ENCODE results near the gene NFASC. TPM values are rescaled to one million over a fixed set of nuclear protein-coding genes. Genes with fewer than 3 reads are reported as not detected.

NFASC gene
- total RNA-seq, result under 0.01 and 1.4 TPM in 2 replicates

GRCh38 chr1:204870160-204870912 lies at the start of gene NFASC:
NFASC (plus strand) TSS chr1:204870862; CDS start chr1:204944316, 73,454 bp downstream.

DNA sequence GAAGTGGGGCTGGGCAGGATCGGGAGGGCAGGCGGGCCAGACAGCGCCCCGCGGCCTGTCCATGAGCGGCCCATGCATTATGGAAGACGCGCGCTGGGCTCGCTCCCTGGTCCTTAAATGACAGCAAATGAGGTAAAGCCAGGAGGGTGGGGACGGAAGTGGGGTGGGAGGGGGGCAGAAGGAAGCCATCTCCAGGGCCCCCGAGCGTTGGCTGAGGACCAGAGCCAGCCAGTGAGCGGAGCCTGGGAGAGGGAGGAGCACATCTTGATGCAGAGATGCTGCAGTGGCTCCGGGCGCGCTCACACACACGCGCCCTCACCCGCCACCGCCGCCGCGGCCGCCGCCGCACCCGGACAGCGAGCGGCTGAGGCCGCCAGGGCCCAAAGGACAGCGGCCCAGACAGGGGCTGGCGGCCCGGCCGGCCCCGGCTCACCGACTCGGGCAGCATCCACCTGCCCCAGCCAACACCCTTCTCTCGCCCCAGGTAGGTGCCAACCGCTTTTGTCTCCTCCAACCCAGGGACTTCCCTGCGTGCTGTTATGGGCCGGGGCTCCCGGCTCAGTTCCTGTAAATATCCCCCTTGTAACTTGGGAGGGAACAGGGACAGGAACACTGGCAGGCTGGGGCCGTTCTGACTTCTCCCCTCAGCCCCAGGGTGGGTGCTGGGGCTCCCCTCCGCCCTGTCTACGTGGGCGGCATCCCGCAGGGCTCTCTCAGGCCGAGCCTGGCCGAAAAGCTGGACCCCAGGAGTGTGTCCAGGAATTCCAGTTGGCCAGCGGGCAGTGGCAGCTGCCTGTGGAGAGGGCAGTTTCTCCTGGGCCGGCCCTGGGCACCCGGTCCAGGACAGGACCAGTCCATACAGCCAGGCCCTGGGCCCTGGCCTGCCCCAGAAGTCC lies 172.5 kb downstream of the NFASC start, which contains the start of gene CNTN2:
TSS of gene CNTN2 (plus strand) at position 302 of the 896 bp plus-strand sequence. CDS start 9,974 bp downstream, outside the sequence.

Other genes starting within 250 kb of the NFASC start
- not detected in 2 replicates for gene LRRN2, start 185.1 kb upstream of the NFASC start, total RNA-seq
- not detected in 2 replicates for gene CNTN2, start 172.3 kb downstream of the NFASC start, total RNA-seq
- 1.3 and 1.7 TPM in 2 replicates for gene TMEM81, start 213.6 kb downstream of the NFASC start, total RNA-seq

Measured in placental pericyte (primary cell).